H9 (cell line): ENCODE results near the gene CPLX1. TPM values are rescaled to one million over a fixed set of nuclear protein-coding genes. Genes with fewer than 3 reads are reported as not detected.

ENCODE experiments used
- DNase-seq: peaks from one replicate; pipeline ENCODE4 v3.0.0-alpha.2; 2017
- H2AFZ ChIP-seq: one replicate; pipeline ENCODE4 v1.6.1; 2013; ENCODE audit warnings: mild to moderate bottlenecking, low read length, control low read depth, moderate library complexity
- H2AK5ac ChIP-seq: 2 replicates; pipeline ENCODE4 v1.6.1; 2013; ENCODE audit warnings: low read length, control low read depth, mixed read lengths; ENCODE audit not compliant: insufficient read length
- H2BK120ac ChIP-seq: one replicate; pipeline ENCODE4 v1.6.1; 2013; ENCODE audit warnings: low read depth, mild to moderate bottlenecking, low read length, control low read depth, inconsistent platforms; ENCODE audit not compliant: poor library complexity, severe bottlenecking
- H2BK12ac ChIP-seq: 2 replicates; pipeline ENCODE4 v1.6.1; 2013; ENCODE audit warnings: low read length, control low read depth, mixed read lengths, low read depth; ENCODE audit not compliant: insufficient read length
- H2BK15ac ChIP-seq: 2 replicates; pipeline ENCODE4 v1.6.1; 2013; ENCODE audit warnings: low read depth, low read length, control low read depth
- H2BK20ac ChIP-seq: one replicate; pipeline ENCODE4 v1.6.1; 2013; ENCODE audit warnings: low read depth, mild to moderate bottlenecking, low read length, control low read depth, inconsistent platforms; ENCODE audit not compliant: poor library complexity, severe bottlenecking
- H2BK5ac ChIP-seq: 2 replicates; pipeline ENCODE4 v1.6.1; 2013; ENCODE audit warnings: low read length, control low read depth, mixed read lengths; ENCODE audit not compliant: insufficient read length
- H3K14ac ChIP-seq: 2 replicates; pipeline ENCODE4 v1.6.1; 2013; ENCODE audit warnings: low read length, control low read depth; ENCODE audit not compliant: insufficient read depth
- H3K18ac ChIP-seq: 2 replicates; pipeline ENCODE4 v1.6.1; 2013; ENCODE audit warnings: low read depth, mild to moderate bottlenecking, mixed read lengths, low read length, control low read depth; ENCODE audit not compliant: insufficient read length
- H3K23ac ChIP-seq: 2 replicates; pipeline ENCODE4 v1.6.1; 2013; ENCODE audit warnings: low read length, control low read depth, mixed read lengths, low read depth; ENCODE audit not compliant: insufficient read length
- H3K23me2 ChIP-seq: 2 replicates; pipeline ENCODE4 v1.6.1; 2013; ENCODE audit warnings: low read depth, mild to moderate bottlenecking, mixed read lengths, low read length, control low read depth; ENCODE audit not compliant: insufficient read length, poor library complexity, severe bottlenecking
- H3K27ac ChIP-seq: 2 replicates; pipeline ENCODE4 v1.5.1; 2013; ENCODE audit warnings: low read length, control low read depth, mixed read lengths, low read depth; ENCODE audit not compliant: insufficient read length
- H3K27me3 ChIP-seq: 2 replicates; pipeline ENCODE4 v1.6.1; 2013; ENCODE audit warnings: low read length, control low read depth, inconsistent platforms; ENCODE audit not compliant: insufficient read depth
- H3K4ac ChIP-seq: 2 replicates; pipeline ENCODE4 v1.6.1; 2013; ENCODE audit warnings: low read depth, mild to moderate bottlenecking, control low read depth, inconsistent platforms, low read length, moderate library complexity
- H3K4me1 ChIP-seq: 2 replicates; pipeline ENCODE4 v1.6.1; 2013; ENCODE audit warnings: low read length, control low read depth, inconsistent platforms; ENCODE audit not compliant: insufficient read depth
- H3K4me2 ChIP-seq: 2 replicates; pipeline ENCODE4 v1.6.1; 2013; ENCODE audit warnings: low read length, control low read depth, mixed read lengths; ENCODE audit not compliant: insufficient read length, insufficient read depth
- H3K56ac ChIP-seq: 2 replicates; pipeline ENCODE4 v1.6.1; 2013; ENCODE audit warnings: low read depth, mild to moderate bottlenecking, mixed read lengths, low read length, control low read depth; ENCODE audit not compliant: insufficient read length
- H3K79me1 ChIP-seq: 2 replicates; pipeline ENCODE4 v1.6.1; 2013; ENCODE audit warnings: low read depth, mild to moderate bottlenecking, moderate library complexity, low read length, control low read depth, inconsistent platforms; ENCODE audit not compliant: insufficient read depth, poor library complexity, severe bottlenecking
- H3K79me2 ChIP-seq: 2 replicates; pipeline ENCODE4 v1.6.1; 2013; ENCODE audit warnings: low read length, control low read depth, inconsistent platforms; ENCODE audit not compliant: insufficient read depth
- H3K9ac ChIP-seq: 2 replicates; pipeline ENCODE4 v1.6.1; 2013; ENCODE audit warnings: low read length, control low read depth, mixed read lengths; ENCODE audit not compliant: insufficient read length; ENCODE audit errors: extremely low read depth
- H3K9me3 ChIP-seq: one replicate; pipeline ENCODE4 v1.6.1; 2013; ENCODE audit warnings: low read depth, low read length, inconsistent platforms; ENCODE audit not compliant: control insufficient read depth
- H3T11ph ChIP-seq: one replicate; pipeline ENCODE4 v1.6.1; 2013; ENCODE audit warnings: mild to moderate bottlenecking, low read length, control low read depth, inconsistent platforms
- H4K20me1 ChIP-seq: one replicate; pipeline ENCODE4 v1.6.1; 2013; ENCODE audit not compliant: control insufficient read depth, insufficient read length, insufficient read depth
- H4K5ac ChIP-seq: 2 replicates; pipeline ENCODE4 v1.6.1; 2013; ENCODE audit warnings: low read depth, mild to moderate bottlenecking, mixed read lengths, low read length, control low read depth; ENCODE audit not compliant: insufficient read length
- H4K8ac ChIP-seq: replicated peaks from 2 replicates; pipeline ENCODE4 v1.6.1; 2013; ENCODE audit warnings: low read length, control low read depth, mixed read lengths, low read depth; ENCODE audit not compliant: insufficient read length
- H4K91ac ChIP-seq: 2 replicates; pipeline ENCODE4 v1.6.1; 2013; ENCODE audit warnings: low read depth, mild to moderate bottlenecking, moderate library complexity, mixed read lengths, low read length, control low read depth; ENCODE audit not compliant: insufficient read length
- H3K27ac Mint-ChIP-seq, 3 experiments: 2 replicates in 2 of 3; 3 replicates in 1 of 3; pipeline ENCODE4 v1.8.0; 2020 to 2021; ENCODE audit warnings: mixed read lengths in 3 of 3, mild to moderate bottlenecking in 1 of 3, moderate library complexity in 1 of 3
- H3K27me3 Mint-ChIP-seq: 2 replicates; pipeline ENCODE4 v1.8.0; 2021; ENCODE audit warnings: low read depth, mild to moderate bottlenecking, moderate library complexity, mixed read lengths
- H3K36me3 Mint-ChIP-seq, 3 experiments: 2 replicates in 2 of 3; 3 replicates in 1 of 3; pipeline ENCODE4 v1.8.0; 2020 to 2021; ENCODE audit warnings: low read depth in 3 of 3, mixed read lengths in 3 of 3; ENCODE audit not compliant: insufficient read depth in 1 of 3
- H3K4me1 Mint-ChIP-seq, 2 experiments: 2 replicates each; pipeline ENCODE4 v1.8.0; 2020; ENCODE audit warnings: mixed read lengths in 2 of 2
- H3K4me3 Mint-ChIP-seq, 2 experiments: 2 replicates in 1 of 2; 3 replicates in 1 of 2; pipeline ENCODE4 v1.8.0; 2020 to 2021; ENCODE audit warnings: mild to moderate bottlenecking in 2 of 2, mixed read lengths in 2 of 2, moderate library complexity in 1 of 2
- H3K9me3 Mint-ChIP-seq, 2 experiments: 2 replicates in 1 of 2; 3 replicates in 1 of 2; pipeline ENCODE4 v1.8.0; 2020; ENCODE audit warnings: mild to moderate bottlenecking in 2 of 2, mixed read lengths in 2 of 2, moderate library complexity in 1 of 2
- CTCF ChIP-seq: fragments of 200-600 bp; sonication (generic); conservative IDR thresholded peaks from 3 replicates; pipeline ENCODE4 v1.8.0; 2021; ENCODE audit warnings: antibody characterized with exemption, mild to moderate bottlenecking
- WGBS: extraction: QIAGEN DNeasy Blood & Tissue Kit; methylation state at CpG from one replicate; pipeline ENCODE4 v1.1.7; 2013; ENCODE audit warnings: missing lambda C conversion rate, low lambda C conversion rate, mixed read lengths; ENCODE audit not compliant: insufficient read length; ENCODE audit errors: extremely low coverage; 5-methylcytosine and 5-hydroxymethylcytosine counted together
- total RNA-seq: library from RNA; stranded (reverse); gene quantifications from 2 replicates; pipeline ENCODE4 v1.2.1, GENCODE V29; 2021

Gene CPLX1
- total RNA-seq, 1 experiment from 2014 or later, result 0.90 TPM

DNA sequence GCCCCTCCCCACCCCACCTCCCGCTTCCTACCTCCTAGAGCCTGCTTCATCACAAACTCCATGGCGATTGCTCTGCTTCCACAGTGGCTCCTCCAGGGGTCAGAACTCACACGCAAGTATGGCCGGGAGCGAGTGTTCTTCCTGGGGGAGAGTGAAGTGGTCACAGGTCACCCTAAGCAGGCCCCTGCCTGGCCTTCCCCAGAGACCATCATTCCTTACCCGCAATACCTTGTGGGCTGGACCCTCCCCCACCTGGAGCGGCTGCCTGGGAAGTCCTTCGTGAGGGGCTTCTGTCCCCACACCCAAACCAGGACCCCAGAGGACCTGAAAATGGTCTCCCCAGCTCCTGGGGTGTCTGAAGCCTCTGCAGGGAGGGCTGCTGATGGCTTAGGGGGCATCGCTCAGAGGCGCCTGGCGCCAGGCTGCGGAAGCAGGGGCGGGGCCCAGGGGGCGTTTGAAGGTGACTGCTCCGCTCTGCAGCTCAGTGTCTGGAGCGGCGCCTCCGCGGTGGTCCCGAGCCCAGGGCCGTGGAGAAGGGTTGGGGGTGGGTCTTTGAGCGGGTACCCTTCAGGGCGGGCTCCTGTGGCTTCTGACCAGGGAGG, 1.4 kb downstream of the CPLX1 start:
- Histone ChIP-seq H2BK120ac (no peak overlapping the region), H3K18ac (no peak overlapping the region), H2AFZ (no peak overlapping the region), H4K20me1 (no peaks in the 10 kb centered on the region), H4K91ac (no peak overlapping the region), H3K9me3 (no peaks in the 10 kb centered on the region), H4K5ac (no peak overlapping the region), H4K8ac (no peak overlapping the region), H3K79me2 (no peaks in the 10 kb centered on the region), H3K23me2 (no peaks in the 10 kb centered on the region), H3K14ac (no peak overlapping the region), H2BK15ac (no peak overlapping the region), H3K79me1 (no peaks in the 10 kb centered on the region), H2BK12ac (no peak overlapping the region), H3K9ac (no peak overlapping the region), H2BK5ac (no peak overlapping the region), H3T11ph (no peak overlapping the region), H3K4me1 (no peaks in the 10 kb centered on the region), H3K4me2 (no peak overlapping the region), H2BK20ac (no peak overlapping the region), H2AK5ac (no peak overlapping the region), H3K4ac (no peak overlapping the region), H3K27me3 (peaks cover 32% of the 10 kb centered on the region; the same call in 1 of the 2 replicates), H3K56ac (no peak overlapping the region), H3K23ac (no peak overlapping the region), H3K27ac (no peak overlapping the region)
- Mint-ChIP-seq H3K4me3 (peak overlapping the region in 1 of 2 experiments; percentile 50; a peak in 2 of 5 replicates), H3K27me3 (peaks cover 91% of the 10 kb centered on the region), H3K36me3 (no peaks in the 10 kb centered on the region), H3K9me3 (no peaks in the 10 kb centered on the region), H3K27ac (no peak overlapping the region), H3K4me1 (peaks cover 2 to 3% of the 10 kb centered on the region in 2 experiments; a peak in 2 of 4 replicates)
- no CpG with 5 or more reads among the region's 23 CpGs for WGBS
- TF ChIP-seq CTCF, result no peak
- DNase-seq, result no peak
